ENCODE data around the gene COL2A1.

COL2A1 gene

GRCh38 chr12:48031135-48031960, 27.1 kb upstream of the COL2A1 start:
- no peak for DNase-seq (ENCODE audit: low spot score)
- no peak for TF ChIP-seq CTCF (IDR thresholded peaks at IDR 0.05; ENCODE audit: borderline replicate concordance, control extremely low read depth, extremely low read depth, insufficient read depth, missing control alignments)
- in situ Hi-C loops (cut with MboI; ENCODE audit: low sequenced_read_pairs, unreplicated experiment) = no loop called here

DNA sequence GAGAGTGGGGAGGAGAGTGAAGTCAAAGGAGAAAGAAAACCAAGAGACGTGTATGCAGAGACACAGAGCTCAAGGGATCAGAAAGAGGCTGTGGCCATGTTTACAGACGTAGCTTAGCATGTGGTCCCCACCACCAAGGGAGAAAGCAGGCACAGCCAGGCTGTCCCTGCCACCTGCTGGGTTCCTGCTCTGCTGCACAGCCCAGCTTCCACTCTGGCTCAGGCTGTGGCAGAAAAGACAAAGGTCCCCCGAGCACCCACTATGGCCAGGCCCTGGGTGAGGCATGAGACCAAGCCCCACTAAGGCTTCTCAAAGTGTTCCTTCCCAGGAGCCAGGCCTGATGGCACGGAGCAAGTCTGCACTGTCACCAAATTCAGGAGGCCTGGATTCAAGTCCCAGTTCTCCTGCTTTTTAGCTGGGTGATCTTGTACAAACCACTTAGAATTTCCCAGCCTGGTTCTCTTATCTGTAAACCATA, 25.9 kb upstream of the COL2A1 start:
- TF ChIP-seq CTCF (IDR thresholded peaks at IDR 0.05; ENCODE audit: borderline replicate concordance, control extremely low read depth, extremely low read depth, insufficient read depth, missing control alignments) = no peak
- in situ Hi-C loops (cut with MboI; ENCODE audit: low sequenced_read_pairs, unreplicated experiment) = no loop called here
- DNase-seq (ENCODE audit: low spot score) = no peak

- in situ Hi-C loops (cut with MboI; ENCODE audit: low sequenced_read_pairs, unreplicated experiment) = no loop called here
- DNase-seq (ENCODE audit: low spot score) = no peak
- no peak for TF ChIP-seq CTCF (IDR thresholded peaks at IDR 0.05; ENCODE audit: borderline replicate concordance, control extremely low read depth, extremely low read depth, insufficient read depth, missing control alignments)
Observed at GRCh38 chr12:48029491-48030172, 25.4 kb upstream of the COL2A1 start.

DNA sequence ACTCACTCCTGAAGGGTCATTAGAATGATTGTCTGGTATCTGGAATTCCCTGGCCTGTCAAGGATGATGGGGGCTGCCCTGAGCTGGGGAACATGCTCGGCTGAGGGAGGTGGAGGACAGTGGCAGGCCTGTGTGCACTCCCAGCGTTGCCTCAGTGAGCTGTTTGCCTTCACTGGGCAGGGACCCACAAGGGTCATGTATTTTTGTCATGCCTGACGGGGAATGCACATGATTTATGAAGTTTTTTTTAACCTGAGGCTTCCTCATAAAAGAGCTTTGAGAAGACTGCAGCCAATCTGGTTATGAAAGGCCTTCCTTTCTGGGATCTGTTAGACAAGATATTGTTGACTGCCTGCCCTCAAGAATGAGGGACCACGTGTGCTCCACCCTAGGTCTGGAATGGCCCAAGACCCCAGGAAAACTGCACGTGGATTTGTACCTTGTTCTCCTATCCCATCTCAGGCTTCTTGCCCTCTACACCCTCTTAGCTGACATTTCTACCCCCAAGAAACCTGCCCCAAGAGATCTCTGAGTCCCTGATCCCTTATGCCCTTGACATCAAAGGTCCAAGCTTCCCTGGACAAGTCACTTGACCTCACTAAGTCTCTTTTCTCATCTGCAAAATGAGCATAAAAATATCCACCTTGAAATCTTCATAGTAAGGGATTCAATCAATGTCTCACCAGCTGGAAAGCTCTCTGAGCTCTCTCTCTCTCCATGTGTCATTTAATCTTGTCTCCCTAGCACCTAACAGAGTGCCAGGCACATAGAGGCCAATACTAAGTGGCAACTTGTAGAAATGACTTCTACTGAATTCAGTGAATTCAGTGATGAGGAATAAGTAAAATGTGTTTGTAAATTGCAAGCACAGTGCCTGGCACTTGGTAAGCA, 24.5 kb upstream of the COL2A1 start:
- DNase-seq (ENCODE audit: low spot score) = no peak
- in situ Hi-C loops (cut with MboI; ENCODE audit: low sequenced_read_pairs, unreplicated experiment) = no loop called here

GRCh38 chr12:48027183-48028002, 23.1 kb upstream of the COL2A1 start:
- DNase-seq (ENCODE audit: low spot score) = no peak
- in situ Hi-C loops (cut with MboI; ENCODE audit: low sequenced_read_pairs, unreplicated experiment) = no loop called here
- no peak for TF ChIP-seq CTCF (IDR thresholded peaks at IDR 0.05; ENCODE audit: borderline replicate concordance, control extremely low read depth, extremely low read depth, insufficient read depth, missing control alignments)

More for the DNA sequence above, 24.5 kb upstream of the COL2A1 start:
- no peak for TF ChIP-seq CTCF (IDR thresholded peaks at IDR 0.05; ENCODE audit: borderline replicate concordance, control extremely low read depth, extremely low read depth, insufficient read depth, missing control alignments)

Data from GM13976 (cell line).